Stimulated activated memory B cell treated with anti-CD40 and anti-IgM and Interleukin-4, amounts not matched to agents 10 μg/mL and 1 μg/mL and 100 μg/mL, for 72 hours (primary cell): ENCODE results near the gene CST8.
A peak's percentile ranks its signal among the peaks of the same experiment; 100 is the strongest.

Experiments
- ATAC-seq: fragments of 150-1000 bp; cut with Tn5 transposase; 2 replicates; pipeline ENCODE4 v1.10.0; 2021
- H3K27ac Mint-ChIP-seq: one replicate; pipeline ENCODE4 v1.8.0; 2022; ENCODE audit warnings: mild to moderate bottlenecking, mixed read lengths
- H3K27me3 Mint-ChIP-seq: one replicate; pipeline ENCODE4 v1.8.0; 2022; ENCODE audit warnings: mixed read lengths
- H3K36me3 Mint-ChIP-seq: one replicate; pipeline ENCODE4 v1.8.0; 2022; ENCODE audit warnings: mixed read lengths
- H3K4me1 Mint-ChIP-seq: one replicate; pipeline ENCODE4 v1.8.0; 2022; ENCODE audit warnings: mixed read lengths
- H3K4me3 Mint-ChIP-seq: one replicate; pipeline ENCODE4 v1.8.0; 2022; ENCODE audit warnings: mild to moderate bottlenecking, moderate library complexity, mixed read lengths
- H3K9me3 Mint-ChIP-seq: one replicate; pipeline ENCODE4 v1.8.0; 2022; ENCODE audit warnings: mixed read lengths

CST8 gene

DNA sequence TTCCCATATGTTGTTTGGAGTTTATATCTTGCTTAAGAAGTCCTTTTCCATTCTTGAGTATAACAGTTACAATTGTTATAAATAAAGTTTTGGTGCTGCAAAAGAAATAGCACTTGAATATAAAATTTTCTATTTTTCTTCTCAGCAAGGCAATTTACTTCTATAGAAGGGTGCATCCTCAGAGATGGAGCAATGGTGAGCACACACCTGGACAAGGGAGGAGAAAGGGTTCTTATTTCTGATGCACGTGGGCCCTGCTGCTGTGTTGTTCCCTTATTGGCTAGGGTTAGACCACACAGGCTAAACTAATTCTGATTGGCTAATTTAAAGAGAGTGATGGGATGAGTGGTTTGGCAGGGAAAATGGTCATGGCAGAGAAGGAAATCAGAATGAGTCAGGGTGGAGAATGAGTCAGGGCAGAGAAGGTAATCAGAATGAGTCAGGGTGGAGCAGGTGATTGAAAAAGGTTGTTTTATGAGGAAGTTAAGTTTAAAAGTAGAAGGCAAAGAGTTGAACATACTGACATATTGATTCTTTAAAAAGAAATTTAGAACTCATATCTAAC lies 38.0 kb downstream of the CST8 start:
- H3K4me3 Mint-ChIP-seq, result no peak overlapping the region
- no peak for ATAC-seq
- no peak overlapping the region for H3K27ac Mint-ChIP-seq
- no peaks in the 10 kb centered on the region for H3K36me3 Mint-ChIP-seq
- H3K4me1 Mint-ChIP-seq, result no peaks in the 10 kb centered on the region
- H3K27me3 Mint-ChIP-seq, result no peaks in the 10 kb centered on the region
- H3K9me3 Mint-ChIP-seq, result peaks cover 12% of the 10 kb centered on the region

DNA sequence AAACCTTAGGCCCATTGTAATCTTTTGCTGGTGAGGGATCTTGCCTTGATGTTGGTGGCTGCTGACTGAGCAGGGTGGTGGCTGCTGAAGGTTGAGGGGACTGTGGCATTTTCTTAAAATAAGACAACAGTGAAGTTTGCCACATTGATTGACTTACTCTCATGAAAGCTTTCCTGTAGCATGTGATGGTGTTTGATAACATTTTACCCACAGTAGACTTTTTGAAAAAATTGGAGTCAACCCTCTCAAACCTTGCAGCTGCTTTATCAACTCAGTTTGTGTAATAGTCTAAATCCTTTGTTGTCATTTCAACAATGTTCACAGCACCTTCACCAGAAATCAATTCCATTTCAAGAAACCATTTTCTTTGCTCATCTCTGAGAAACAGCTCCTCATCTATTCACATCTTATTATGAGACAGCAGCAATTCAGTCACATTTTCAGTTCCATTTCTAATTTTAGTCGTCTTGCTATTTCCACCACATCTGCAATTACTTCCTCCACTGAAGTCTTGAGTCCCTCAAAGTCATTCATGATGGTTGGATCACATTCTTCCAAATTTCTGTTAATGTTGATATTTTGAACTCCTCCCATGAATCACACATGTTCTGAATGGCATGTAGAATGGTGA lies 40.1 kb downstream of the CST8 start:
- Mint-ChIP-seq H3K9me3 (peaks cover 12% of the 10 kb centered on the region), H3K27me3 (no peaks in the 10 kb centered on the region), H3K4me3 (no peak overlapping the region), H3K36me3 (no peaks in the 10 kb centered on the region), H3K27ac (no peak overlapping the region), H3K4me1 (no peaks in the 10 kb centered on the region)
- no peak for ATAC-seq

DNA sequence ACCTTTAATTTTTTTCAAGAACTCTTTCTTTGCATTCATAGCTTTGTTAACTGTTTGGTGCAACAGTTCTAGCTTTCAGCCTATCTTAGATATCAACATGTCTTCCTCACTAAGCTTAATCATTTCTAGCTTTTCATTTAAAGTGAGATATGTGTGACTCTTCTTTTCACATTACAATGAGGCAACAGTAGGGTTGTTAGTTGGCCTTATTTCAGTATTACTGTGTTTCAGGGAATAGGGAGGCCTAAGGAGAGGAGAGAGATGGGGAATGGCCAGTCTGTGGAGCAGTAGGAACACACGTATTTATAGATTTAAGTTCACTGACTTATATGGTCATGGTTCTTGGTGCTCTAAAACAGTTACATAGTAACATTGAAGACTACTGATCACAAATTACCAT lies 41.6 kb downstream of the CST8 start:
- Mint-ChIP-seq H3K4me1 (no peaks in the 10 kb centered on the region), H3K36me3 (no peaks in the 10 kb centered on the region), H3K27ac (no peak overlapping the region), H3K4me3 (no peak overlapping the region), H3K9me3 (peaks cover 10% of the 10 kb centered on the region), H3K27me3 (no peaks in the 10 kb centered on the region)
- no peak for ATAC-seq

DNA sequence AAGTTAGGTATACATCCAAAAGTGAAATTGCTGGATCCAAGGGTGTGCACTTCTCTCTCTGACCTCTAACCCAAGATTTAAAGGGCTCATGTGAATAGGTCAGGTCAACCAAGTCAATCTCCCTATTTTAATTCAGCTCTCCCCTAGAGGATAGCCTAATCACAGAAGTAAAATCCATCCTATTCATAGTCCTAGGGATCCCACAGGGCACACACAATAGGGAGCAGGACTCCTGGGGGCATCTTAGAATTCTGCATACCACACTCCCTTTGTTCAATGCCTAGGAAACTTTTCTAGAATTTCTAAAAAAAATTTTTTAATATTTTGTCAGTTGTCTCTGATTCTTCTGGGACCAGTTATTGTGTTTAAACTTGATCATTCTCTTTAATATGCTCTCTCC lies 42.2 kb downstream of the CST8 start:
- Mint-ChIP-seq H3K27ac (no peak overlapping the region), H3K9me3 (peaks cover 8% of the 10 kb centered on the region), H3K4me3 (no peak overlapping the region), H3K27me3 (peaks cover under 1% of the 10 kb centered on the region), H3K4me1 (no peaks in the 10 kb centered on the region), H3K36me3 (no peaks in the 10 kb centered on the region)
- no peak for ATAC-seq

DNA sequence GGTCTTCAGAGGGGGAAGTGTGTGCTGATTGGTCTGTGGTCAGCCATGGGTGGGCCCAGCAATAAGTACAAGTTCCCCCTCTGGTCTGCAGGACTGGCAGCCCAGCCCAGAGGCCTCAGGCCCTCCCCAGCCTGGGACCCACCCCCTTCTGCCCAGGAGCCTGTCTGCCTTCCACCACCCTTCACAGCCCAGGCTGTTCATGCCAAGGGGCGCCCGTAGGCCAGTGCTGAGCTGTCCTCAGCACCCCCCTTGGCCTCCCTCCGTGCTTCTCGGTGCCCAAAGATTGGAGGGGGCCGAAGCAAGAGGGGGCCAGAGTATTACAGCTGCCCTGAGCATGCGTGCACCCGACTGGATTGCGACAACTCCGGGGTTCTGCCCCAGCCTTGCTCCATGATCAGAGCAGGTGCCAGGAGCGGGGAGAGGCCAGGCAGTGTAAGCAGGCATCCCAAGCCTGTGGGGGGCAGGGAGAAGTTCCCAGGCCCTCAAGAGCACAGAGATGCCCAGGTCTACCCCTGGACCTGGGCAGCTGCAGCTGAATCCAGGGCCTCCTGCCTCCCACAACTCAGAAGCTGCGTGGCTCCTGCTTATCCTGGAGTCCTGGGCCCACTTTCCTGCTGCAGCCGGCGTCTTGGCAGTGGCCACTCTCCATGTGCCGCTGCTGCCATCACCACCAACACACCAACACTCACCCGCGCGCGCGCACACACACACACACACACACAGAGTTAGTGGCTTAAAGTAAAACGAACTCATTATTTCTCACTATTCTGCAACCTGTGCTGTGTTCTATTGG lies 44.1 kb downstream of the CST8 start:
- Mint-ChIP-seq H3K36me3 (no peaks in the 10 kb centered on the region), H3K9me3 (no peaks in the 10 kb centered on the region), H3K4me1 (no peaks in the 10 kb centered on the region), H3K27me3 (peaks cover 15% of the 10 kb centered on the region), H3K4me3 (no peak overlapping the region), H3K27ac (no peak overlapping the region)
- peak; percentile 50 for ATAC-seq

DNA sequence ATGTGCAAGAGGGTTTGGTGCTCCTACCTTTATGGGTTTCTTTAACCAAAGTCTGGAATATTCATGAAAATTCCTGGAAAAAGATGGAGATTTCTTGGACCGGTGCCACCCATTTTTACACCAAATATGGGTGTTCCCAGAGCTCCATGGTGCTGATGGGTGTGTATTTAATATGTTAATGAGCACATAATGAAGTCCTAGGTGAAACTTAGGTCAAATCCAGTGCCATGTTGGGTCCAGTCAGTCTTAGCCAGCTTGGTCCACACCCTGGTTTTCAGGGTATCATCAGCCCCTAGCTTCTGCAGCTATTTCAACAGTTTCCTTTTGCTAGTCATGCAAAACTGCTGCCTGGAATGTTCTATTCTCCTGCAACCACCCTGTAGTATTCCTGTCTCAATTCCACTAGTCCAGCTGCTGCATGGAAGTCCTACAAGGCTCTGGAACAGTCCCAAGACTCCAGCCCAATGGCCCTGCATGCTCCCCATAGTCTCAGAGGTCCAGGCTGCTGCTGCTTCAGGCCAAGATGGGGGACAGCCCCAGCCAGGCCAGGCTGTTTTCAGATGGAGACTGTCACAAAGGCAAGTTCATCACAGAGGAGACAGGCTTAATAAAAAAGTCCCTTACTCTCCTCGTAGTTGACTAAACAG lies 45.5 kb downstream of the CST8 start:
- Mint-ChIP-seq H3K36me3 (no peaks in the 10 kb centered on the region), H3K9me3 (no peaks in the 10 kb centered on the region), H3K27me3 (peaks cover 15% of the 10 kb centered on the region), H3K4me3 (no peak overlapping the region), H3K4me1 (no peaks in the 10 kb centered on the region), H3K27ac (no peak overlapping the region)
- no peak for ATAC-seq

DNA sequence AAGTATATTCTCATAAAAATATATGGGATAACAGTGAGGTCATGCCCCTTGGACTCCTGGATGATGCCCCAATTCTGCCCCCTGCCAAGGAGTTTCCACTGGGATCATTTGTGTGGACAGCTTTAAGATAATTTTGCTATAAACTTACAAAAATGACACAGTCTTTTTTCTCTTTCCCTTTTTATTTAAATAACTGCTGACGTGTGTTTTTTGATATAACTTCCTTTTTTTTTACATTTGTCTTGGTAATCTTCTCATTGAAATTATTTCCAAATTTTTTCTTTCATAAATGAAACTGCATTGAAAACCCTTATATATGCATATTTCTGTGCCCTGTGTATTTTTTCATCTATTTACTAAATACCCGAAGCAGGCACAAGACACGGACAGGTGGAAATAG lies 46.1 kb downstream of the CST8 start:
- no peaks in the 10 kb centered on the region for H3K4me1 Mint-ChIP-seq
- H3K27me3 Mint-ChIP-seq, result peaks cover 15% of the 10 kb centered on the region
- no peaks in the 10 kb centered on the region for H3K36me3 Mint-ChIP-seq
- no peak overlapping the region for H3K27ac Mint-ChIP-seq
- ATAC-seq, result no peak
- H3K9me3 Mint-ChIP-seq, result no peaks in the 10 kb centered on the region
- no peak overlapping the region for H3K4me3 Mint-ChIP-seq

DNA sequence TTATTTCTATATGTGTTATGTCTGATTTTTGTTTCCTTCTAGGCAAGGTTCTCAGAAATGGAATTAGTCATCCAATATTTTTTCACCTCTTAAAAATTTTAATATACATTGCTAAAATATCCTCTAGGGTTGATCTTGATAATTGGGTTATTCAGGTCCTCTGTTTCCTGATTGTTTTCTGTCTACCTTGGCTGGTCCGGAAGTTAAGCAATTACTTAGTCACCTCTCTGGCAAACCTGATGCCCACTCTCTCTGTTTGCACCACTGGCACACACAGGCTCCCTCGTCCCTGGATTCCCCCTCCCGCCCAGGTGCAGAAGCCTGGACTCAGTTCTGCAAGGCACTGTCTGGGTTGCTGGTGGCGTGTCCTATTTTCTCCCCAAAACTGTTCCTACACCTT lies 49.7 kb downstream of the CST8 start:
- Mint-ChIP-seq H3K4me3 (no peak overlapping the region), H3K27ac (no peak overlapping the region), H3K27me3 (peaks cover 15% of the 10 kb centered on the region), H3K4me1 (no peaks in the 10 kb centered on the region), H3K9me3 (no peaks in the 10 kb centered on the region), H3K36me3 (no peaks in the 10 kb centered on the region)
- ATAC-seq, result no peak

DNA sequence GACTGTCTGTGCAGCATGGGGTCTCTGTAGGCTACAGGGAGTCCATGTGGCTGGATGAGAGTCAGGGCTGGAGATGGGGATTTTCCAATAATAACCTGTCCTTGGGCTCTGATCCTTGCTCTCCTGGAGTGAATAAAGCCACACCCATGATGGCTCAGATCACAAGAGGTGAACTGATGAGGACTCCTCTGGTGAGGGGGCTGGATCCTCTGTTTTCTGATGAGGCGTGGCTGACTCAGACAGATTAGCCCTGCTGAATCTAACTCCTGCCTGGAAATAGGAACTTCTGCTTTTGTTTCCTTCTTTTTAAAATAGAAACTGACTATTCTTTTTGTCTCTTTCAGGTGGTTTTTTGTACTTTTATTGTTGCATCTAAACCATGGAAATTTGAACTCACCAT lies 50.4 kb downstream of the CST8 start:
- no peaks in the 10 kb centered on the region for H3K9me3 Mint-ChIP-seq
- no peak overlapping the region for H3K4me3 Mint-ChIP-seq
- H3K36me3 Mint-ChIP-seq, result no peaks in the 10 kb centered on the region
- peaks cover 15% of the 10 kb centered on the region for H3K27me3 Mint-ChIP-seq
- no peaks in the 10 kb centered on the region for H3K4me1 Mint-ChIP-seq
- no peak for ATAC-seq
- no peak overlapping the region for H3K27ac Mint-ChIP-seq

DNA sequence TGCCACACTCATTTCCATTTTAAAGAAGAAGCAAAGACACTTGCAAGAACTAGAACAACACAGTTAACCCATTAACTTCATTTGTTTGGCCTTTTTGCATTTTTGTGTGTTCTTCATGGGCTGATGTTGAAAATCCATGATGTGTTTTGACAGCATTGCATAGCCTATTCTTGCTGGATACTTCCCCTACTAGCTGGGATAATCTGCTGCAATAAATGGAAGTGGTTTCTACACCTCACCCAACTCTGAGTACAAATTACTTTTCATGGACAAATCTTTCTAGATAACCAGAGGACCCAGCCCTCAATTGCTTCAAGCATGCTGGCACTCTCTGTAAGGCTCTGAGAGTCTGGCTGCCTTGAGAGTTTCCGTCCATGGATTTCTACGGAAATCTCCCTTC lies 50.9 kb downstream of the CST8 start:
- Mint-ChIP-seq H3K9me3 (no peaks in the 10 kb centered on the region), H3K4me3 (no peak overlapping the region), H3K36me3 (no peaks in the 10 kb centered on the region), H3K27me3 (peaks cover 15% of the 10 kb centered on the region), H3K27ac (no peak overlapping the region), H3K4me1 (no peaks in the 10 kb centered on the region)
- ATAC-seq, result no peak

DNA sequence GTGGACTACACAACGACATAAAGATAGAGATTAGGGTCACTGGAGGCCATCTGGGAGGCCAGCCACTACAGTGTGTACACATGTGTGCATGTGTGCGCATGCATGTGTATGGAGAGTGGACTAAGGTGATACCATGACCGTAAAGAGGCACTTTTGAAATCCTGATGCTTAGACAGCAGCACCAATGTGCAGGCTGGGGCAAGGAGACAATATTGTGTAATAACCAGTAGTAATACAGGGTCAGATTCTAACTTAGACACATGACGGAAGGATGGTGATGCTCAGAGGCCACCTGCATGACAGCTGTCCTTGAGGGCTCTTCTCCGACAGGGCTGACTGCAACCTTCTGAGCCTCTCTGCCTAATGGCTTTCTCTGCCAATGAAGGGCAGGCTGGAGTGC lies 51.9 kb downstream of the CST8 start:
- H3K4me3 Mint-ChIP-seq, result no peak overlapping the region
- no peak overlapping the region for H3K27ac Mint-ChIP-seq
- peak; percentile 28 for ATAC-seq
- peaks cover 15% of the 10 kb centered on the region for H3K27me3 Mint-ChIP-seq
- H3K4me1 Mint-ChIP-seq, result no peaks in the 10 kb centered on the region
- H3K9me3 Mint-ChIP-seq, result no peaks in the 10 kb centered on the region
- no peaks in the 10 kb centered on the region for H3K36me3 Mint-ChIP-seq

DNA sequence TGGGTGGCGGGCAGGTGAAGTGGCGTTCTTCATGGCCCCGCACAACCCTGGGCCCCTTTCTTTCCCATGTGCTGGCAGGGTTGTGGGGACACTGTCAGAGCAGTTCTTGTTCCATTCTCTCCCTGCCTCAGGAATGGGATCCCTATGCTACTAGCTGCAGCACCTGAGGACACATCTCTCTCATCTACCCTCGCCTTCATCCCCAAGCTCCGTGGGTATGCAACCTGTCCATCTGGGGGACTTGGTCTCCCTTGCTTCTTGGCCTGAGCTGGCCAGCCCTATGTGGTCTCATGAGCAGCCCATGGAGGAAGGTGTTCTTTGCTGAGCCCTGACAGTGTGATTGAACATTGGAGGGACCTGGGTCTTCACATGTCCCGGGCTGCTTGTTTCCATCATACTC lies 53.2 kb downstream of the CST8 start:
- no peak for ATAC-seq
- no peak overlapping the region for H3K4me3 Mint-ChIP-seq
- H3K9me3 Mint-ChIP-seq, result no peaks in the 10 kb centered on the region
- H3K27me3 Mint-ChIP-seq, result peaks cover 4% of the 10 kb centered on the region
- no peaks in the 10 kb centered on the region for H3K4me1 Mint-ChIP-seq
- H3K27ac Mint-ChIP-seq, result no peak overlapping the region
- H3K36me3 Mint-ChIP-seq, result no peaks in the 10 kb centered on the region
